ENCODE results near the gene CASP7. TPM values are rescaled to one million over a fixed set of nuclear protein-coding genes. Genes with fewer than 3 reads are reported as not detected.
A peak's percentile ranks its signal among the peaks of the same experiment; 100 is the strongest.

The CASP7 gene
- total and polyA plus RNA-seq, 10 of the 15 experiments (the other 5 are each of a cell fraction or from before 2014, with no cell fraction given), result 23.7 to 34.4 (median 28.7) TPM

DNA sequence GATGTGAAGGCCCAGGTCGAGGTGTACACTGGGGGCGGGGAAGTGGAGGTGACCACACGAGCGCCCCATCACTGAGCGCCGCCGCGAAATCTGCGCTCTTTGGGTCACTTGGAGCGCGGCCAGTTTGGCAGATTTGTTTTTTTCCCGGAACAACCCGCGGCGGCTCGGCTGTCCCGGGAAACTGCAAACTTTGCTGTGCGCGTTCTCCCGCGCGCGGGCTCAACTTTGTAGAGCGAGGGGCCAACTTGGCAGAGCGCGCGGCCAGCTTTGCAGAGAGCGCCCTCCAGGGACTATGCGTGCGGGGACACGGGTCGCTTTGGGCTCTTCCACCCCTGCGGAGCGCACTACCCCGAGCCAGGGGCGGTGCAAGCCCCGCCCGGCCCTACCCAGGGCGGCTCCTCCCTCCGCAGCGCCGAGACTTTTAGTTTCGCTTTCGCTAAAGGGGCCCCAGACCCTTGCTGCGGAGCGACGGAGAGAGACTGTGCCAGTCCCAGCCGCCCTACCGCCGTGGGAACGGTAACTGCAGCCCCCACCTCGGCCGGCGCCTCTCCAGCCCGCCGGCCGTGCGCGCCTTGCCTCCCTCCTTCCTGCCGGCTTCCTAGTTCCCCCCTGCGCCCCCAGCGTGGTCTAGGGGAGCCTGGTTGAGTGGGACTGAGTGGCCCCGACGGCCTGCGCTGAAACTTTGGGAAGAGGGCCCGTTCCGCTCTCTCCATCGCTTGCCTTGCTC, at the start of gene CASP7 (continued):
- TF ChIP-seq, protein P1, sequence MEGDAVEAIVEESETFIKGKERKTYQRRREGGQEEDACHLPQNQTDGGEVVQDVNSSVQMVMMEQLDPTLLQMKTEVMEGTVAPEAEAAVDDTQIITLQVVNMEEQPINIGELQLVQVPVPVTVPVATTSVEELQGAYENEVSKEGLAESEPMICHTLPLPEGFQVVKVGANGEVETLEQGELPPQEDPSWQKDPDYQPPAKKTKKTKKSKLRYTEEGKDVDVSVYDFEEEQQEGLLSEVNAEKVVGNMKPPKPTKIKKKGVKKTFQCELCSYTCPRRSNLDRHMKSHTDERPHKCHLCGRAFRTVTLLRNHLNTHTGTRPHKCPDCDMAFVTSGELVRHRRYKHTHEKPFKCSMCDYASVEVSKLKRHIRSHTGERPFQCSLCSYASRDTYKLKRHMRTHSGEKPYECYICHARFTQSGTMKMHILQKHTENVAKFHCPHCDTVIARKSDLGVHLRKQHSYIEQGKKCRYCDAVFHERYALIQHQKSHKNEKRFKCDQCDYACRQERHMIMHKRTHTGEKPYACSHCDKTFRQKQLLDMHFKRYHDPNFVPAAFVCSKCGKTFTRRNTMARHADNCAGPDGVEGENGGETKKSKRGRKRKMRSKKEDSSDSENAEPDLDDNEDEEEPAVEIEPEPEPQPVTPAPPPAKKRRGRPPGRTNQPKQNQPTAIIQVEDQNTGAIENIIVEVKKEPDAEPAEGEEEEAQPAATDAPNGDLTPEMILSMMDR (IDR thresholded peaks at IDR 0.05 in 2 of 3, conservative IDR thresholded peaks at IDR 0.05 in 1 of 3; ENCODE audit: control insufficient read depth in 2 of 3, extremely low read depth in 1 of 3, insufficient read depth in 1 of 3, low read depth in 3 of 3, low read length in 3 of 3), result peak; percentile 40 to 59 (median 49)
- peak; percentile 36; the same call in 1 of the 2 replicates for TF ChIP-seq CBFB (IDR thresholded peaks at IDR 0.05; ENCODE audit: low read depth)
- TF ChIP-seq EZH2 (IDR thresholded peaks at IDR 0.05; ENCODE audit: borderline replicate concordance, control insufficient read depth, low read depth, low read length), result no peak
- peak; percentile 80 for TF ChIP-seq IKZF1 (conservative IDR thresholded peaks at IDR 0.05)
- TF ChIP-seq, protein P2, sequence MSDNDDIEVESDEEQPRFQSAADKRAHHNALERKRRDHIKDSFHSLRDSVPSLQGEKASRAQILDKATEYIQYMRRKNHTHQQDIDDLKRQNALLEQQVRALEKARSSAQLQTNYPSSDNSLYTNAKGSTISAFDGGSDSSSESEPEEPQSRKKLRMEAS (IDR thresholded peaks at IDR 0.05; ENCODE audit: low read depth, low read length), result 0 out of 2 replicates have a peak, but pooled peaks have one; percentile 9
- TF ChIP-seq SP1 (IDR thresholded peaks at IDR 0.05; ENCODE audit: low read depth, low read length), result peak; percentile 11
- TF ChIP-seq, protein P3, sequence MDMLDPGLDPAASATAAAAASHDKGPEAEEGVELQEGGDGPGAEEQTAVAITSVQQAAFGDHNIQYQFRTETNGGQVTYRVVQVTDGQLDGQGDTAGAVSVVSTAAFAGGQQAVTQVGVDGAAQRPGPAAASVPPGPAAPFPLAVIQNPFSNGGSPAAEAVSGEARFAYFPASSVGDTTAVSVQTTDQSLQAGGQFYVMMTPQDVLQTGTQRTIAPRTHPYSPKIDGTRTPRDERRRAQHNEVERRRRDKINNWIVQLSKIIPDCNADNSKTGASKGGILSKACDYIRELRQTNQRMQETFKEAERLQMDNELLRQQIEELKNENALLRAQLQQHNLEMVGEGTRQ (IDR thresholded peaks at IDR 0.05; ENCODE audit: borderline replicate concordance, low read depth, low read length), result no peak
- TF ChIP-seq EP300 (IDR thresholded peaks at IDR 0.05; ENCODE audit: borderline replicate concordance in 1 of 2, control insufficient read depth in 1 of 2, low read depth in 2 of 2, low read length in 2 of 2), result no peak
- no peak for TF ChIP-seq CREM (IDR thresholded peaks at IDR 0.05; ENCODE audit: low read depth)
- no peak for TF ChIP-seq TCF7 (IDR thresholded peaks at IDR 0.05; ENCODE audit: borderline replicate concordance)
- TF ChIP-seq RAD21 (IDR thresholded peaks at IDR 0.05; ENCODE audit: insufficient read depth, low read depth, low read length), result peak; percentile 52; the same call in 1 of the 2 replicates
- TF ChIP-seq YY1 (IDR thresholded peaks at IDR 0.05; ENCODE audit: low read depth, low read length), result peak; percentile 39
- 0 out of 2 replicates have a peak, but pooled peaks have one; percentile 58 for TF ChIP-seq RBBP5 (conservative IDR thresholded peaks at IDR 0.05)
- peak; percentile 72 for TF ChIP-seq CBX5 (IDR thresholded peaks at IDR 0.05; ENCODE audit: low read depth)
- TF ChIP-seq KLF5 (IDR thresholded peaks at IDR 0.05; ENCODE audit: partially characterized antibody), result peak; percentile 21
- TF ChIP-seq, protein P4, sequence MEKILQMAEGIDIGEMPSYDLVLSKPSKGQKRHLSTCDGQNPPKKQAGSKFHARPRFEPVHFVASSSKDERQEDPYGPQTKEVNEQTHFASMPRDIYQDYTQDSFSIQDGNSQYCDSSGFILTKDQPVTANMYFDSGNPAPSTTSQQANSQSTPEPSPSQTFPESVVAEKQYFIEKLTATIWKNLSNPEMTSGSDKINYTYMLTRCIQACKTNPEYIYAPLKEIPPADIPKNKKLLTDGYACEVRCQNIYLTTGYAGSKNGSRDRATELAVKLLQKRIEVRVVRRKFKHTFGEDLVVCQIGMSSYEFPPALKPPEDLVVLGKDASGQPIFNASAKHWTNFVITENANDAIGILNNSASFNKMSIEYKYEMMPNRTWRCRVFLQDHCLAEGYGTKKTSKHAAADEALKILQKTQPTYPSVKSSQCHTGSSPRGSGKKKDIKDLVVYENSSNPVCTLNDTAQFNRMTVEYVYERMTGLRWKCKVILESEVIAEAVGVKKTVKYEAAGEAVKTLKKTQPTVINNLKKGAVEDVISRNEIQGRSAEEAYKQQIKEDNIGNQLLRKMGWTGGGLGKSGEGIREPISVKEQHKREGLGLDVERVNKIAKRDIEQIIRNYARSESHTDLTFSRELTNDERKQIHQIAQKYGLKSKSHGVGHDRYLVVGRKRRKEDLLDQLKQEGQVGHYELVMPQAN (conservative IDR thresholded peaks at IDR 0.05), result peak; percentile 59; the same call in 1 of the 2 replicates
- peak; percentile 58; the same call in 1 of the 2 replicates for TF ChIP-seq GATAD2B (conservative IDR thresholded peaks at IDR 0.05; ENCODE audit: low read depth)
- peak; percentile 49 for TF ChIP-seq RELA (IDR thresholded peaks at IDR 0.05; ENCODE audit: borderline replicate concordance, partially characterized antibody)
- peak; percentile 44; the same call in 1 of the 2 replicates for TF ChIP-seq TAF1 (IDR thresholded peaks at IDR 0.05; ENCODE audit: borderline replicate concordance, low read depth, low read length)
- TF ChIP-seq JUNB (IDR thresholded peaks at IDR 0.05), result no peak
